ENCODE measurements around the gene FAM193B. TPM values are rescaled to one million over a fixed set of nuclear protein-coding genes. Genes with fewer than 3 reads are reported as not detected.

FAM193B gene
- total RNA-seq, 1 donor from 2014 or later = 103 TPM

- TF ChIP-seq, protein P1, sequence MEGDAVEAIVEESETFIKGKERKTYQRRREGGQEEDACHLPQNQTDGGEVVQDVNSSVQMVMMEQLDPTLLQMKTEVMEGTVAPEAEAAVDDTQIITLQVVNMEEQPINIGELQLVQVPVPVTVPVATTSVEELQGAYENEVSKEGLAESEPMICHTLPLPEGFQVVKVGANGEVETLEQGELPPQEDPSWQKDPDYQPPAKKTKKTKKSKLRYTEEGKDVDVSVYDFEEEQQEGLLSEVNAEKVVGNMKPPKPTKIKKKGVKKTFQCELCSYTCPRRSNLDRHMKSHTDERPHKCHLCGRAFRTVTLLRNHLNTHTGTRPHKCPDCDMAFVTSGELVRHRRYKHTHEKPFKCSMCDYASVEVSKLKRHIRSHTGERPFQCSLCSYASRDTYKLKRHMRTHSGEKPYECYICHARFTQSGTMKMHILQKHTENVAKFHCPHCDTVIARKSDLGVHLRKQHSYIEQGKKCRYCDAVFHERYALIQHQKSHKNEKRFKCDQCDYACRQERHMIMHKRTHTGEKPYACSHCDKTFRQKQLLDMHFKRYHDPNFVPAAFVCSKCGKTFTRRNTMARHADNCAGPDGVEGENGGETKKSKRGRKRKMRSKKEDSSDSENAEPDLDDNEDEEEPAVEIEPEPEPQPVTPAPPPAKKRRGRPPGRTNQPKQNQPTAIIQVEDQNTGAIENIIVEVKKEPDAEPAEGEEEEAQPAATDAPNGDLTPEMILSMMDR (conservative IDR thresholded peaks at IDR 0.05) = no peak
- DNase-seq (ENCODE audit: extremely low spot score, unreplicated experiment) = no peak
- Mint-ChIP-seq H3K4me3 (peak overlapping the region; percentile 25), H3K27me3 (no peaks in the 10 kb centered on the region), H3K27ac (no peak overlapping the region), H3K36me3 (peaks cover 9% of the 10 kb centered on the region), H3K4me1 (ENCODE audit: unreplicated experiment) (peaks cover 13% of the 10 kb centered on the region), H3K9me3 (no peaks in the 10 kb centered on the region)
These were observed 69.3 kb downstream of the FAM193B start for GRCh38 chr5:177484902-177485549.

GRCh38 chr5:177483994-177484901 lies 70.1 kb downstream of the FAM193B start:
- Mint-ChIP-seq H3K27ac (peak overlapping the region; percentile 48), H3K27me3 (no peaks in the 10 kb centered on the region), H3K36me3 (peaks cover 9% of the 10 kb centered on the region), H3K4me1 (ENCODE audit: unreplicated experiment) (peaks cover 21% of the 10 kb centered on the region), H3K9me3 (no peaks in the 10 kb centered on the region), H3K4me3 (peak overlapping the region; percentile 25)
- TF ChIP-seq, protein P1 (conservative IDR thresholded peaks at IDR 0.05) = no peak
- DNase-seq (ENCODE audit: extremely low spot score, unreplicated experiment) = no peak

- Mint-ChIP-seq H3K4me1 (ENCODE audit: unreplicated experiment) (peaks cover 25% of the 10 kb centered on the region), H3K27ac (no peak overlapping the region), H3K4me3 (no peak overlapping the region), H3K27me3 (no peaks in the 10 kb centered on the region), H3K9me3 (no peaks in the 10 kb centered on the region), H3K36me3 (peaks cover 9% of the 10 kb centered on the region)
- DNase-seq (ENCODE audit: extremely low spot score, unreplicated experiment) = no peak
- TF ChIP-seq, protein P1 (conservative IDR thresholded peaks at IDR 0.05) = no peak
These were observed 71.3 kb downstream of the FAM193B start for GRCh38 chr5:177483042-177483441.

GRCh38 chr5:177482359-177482795 lies 72.0 kb downstream of the FAM193B start:
- Mint-ChIP-seq H3K9me3 (no peaks in the 10 kb centered on the region), H3K27me3 (no peaks in the 10 kb centered on the region), H3K27ac (no peak overlapping the region), H3K4me1 (ENCODE audit: unreplicated experiment) (peaks cover 25% of the 10 kb centered on the region), H3K36me3 (peaks cover 9% of the 10 kb centered on the region), H3K4me3 (no peak overlapping the region)
- TF ChIP-seq, protein P1 (conservative IDR thresholded peaks at IDR 0.05) = no peak
- DNase-seq (ENCODE audit: extremely low spot score, unreplicated experiment) = peak; percentile 62

DNA sequence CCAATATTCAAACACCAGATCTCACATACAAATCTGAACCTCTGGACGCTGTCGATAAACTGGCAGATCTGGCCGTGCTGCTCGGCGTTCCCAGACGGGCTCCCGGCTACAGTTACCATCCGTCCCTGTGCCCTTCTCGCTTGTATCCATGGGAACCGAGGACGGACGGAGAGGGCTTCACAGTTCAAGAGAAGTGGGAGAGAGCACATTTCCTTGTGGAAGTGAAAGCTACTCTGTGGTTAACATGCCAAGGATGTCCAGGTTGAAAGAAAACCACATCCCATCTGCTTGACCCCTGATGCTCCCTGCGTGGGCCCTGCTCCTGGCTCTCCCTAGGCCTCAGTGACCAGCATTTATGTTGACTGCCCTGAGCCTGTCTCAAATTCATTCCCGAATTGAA lies 74.6 kb downstream of the FAM193B start:
- Mint-ChIP-seq H3K36me3 (peaks cover 6% of the 10 kb centered on the region), H3K27me3 (no peaks in the 10 kb centered on the region), H3K4me3 (no peak overlapping the region), H3K4me1 (ENCODE audit: unreplicated experiment) (peaks cover 28% of the 10 kb centered on the region), H3K9me3 (no peaks in the 10 kb centered on the region), H3K27ac (peak overlapping the region; percentile 2)
- TF ChIP-seq, protein P1 (conservative IDR thresholded peaks at IDR 0.05) = no peak
- no peak for DNase-seq (ENCODE audit: extremely low spot score, unreplicated experiment)

Measured in type B pancreatic cell (in vitro differentiated cells).